Measurements from ENCODE around the gene TGFB1. TPM values are rescaled to one million over a fixed set of nuclear protein-coding genes. Genes with fewer than 3 reads are reported as not detected.

Gene TGFB1
- total RNA-seq, 1 donor from 2014 or later = 99.0 TPM

- peaks cover 71% of the 10 kb centered on the region for H3K4me1 ChIP-seq
- ATAC-seq (peak; percentile 17), DNase-seq (no peak)
- H3K4me3 ChIP-seq = peak overlapping the region; percentile 36
- no peaks in the 10 kb centered on the region for H3K9me3 ChIP-seq
- intact Hi-C loops (cut with DNase I) = no loop called here
- peak overlapping the region; percentile 80 for H3K27ac ChIP-seq
- no peaks in the 10 kb centered on the region for H3K27me3 ChIP-seq
- TF ChIP-seq CTCF (IDR thresholded peaks at IDR 0.05) = no peak
- H3K36me3 ChIP-seq = peaks cover 37% of the 10 kb centered on the region
These were observed 25.4 kb downstream of the TGFB1 start for GRCh38 chr19:41328157-41328841.

GRCh38 chr19:41327576-41328156 lies 26.1 kb downstream of the TGFB1 start:
- Histone ChIP-seq H3K27me3 (no peaks in the 10 kb centered on the region), H3K27ac (peak overlapping the region; percentile 80), H3K9me3 (no peaks in the 10 kb centered on the region), H3K36me3 (peaks cover 34% of the 10 kb centered on the region), H3K4me1 (peaks cover 77% of the 10 kb centered on the region), H3K4me3 (peak overlapping the region; percentile 36)
- peak; percentile 96 for DNase-seq
- TF ChIP-seq CTCF (IDR thresholded peaks at IDR 0.05) = no peak
- ATAC-seq = peak; percentile 85
- intact Hi-C loops (cut with DNase I) = no loop called here

- Histone ChIP-seq H3K4me3 (peak overlapping the region; percentile 36), H3K4me1 (peaks cover 82% of the 10 kb centered on the region), H3K36me3 (peaks cover 28% of the 10 kb centered on the region), H3K27ac (peak overlapping the region; percentile 80), H3K9me3 (no peaks in the 10 kb centered on the region), H3K27me3 (no peaks in the 10 kb centered on the region)
- ATAC-seq = no peak
- no peak for DNase-seq
- TF ChIP-seq CTCF (IDR thresholded peaks at IDR 0.05) = no peak
- intact Hi-C loops (cut with DNase I) = no loop called here
These were observed 26.6 kb downstream of the TGFB1 start for GRCh38 chr19:41327076-41327575.

DNA sequence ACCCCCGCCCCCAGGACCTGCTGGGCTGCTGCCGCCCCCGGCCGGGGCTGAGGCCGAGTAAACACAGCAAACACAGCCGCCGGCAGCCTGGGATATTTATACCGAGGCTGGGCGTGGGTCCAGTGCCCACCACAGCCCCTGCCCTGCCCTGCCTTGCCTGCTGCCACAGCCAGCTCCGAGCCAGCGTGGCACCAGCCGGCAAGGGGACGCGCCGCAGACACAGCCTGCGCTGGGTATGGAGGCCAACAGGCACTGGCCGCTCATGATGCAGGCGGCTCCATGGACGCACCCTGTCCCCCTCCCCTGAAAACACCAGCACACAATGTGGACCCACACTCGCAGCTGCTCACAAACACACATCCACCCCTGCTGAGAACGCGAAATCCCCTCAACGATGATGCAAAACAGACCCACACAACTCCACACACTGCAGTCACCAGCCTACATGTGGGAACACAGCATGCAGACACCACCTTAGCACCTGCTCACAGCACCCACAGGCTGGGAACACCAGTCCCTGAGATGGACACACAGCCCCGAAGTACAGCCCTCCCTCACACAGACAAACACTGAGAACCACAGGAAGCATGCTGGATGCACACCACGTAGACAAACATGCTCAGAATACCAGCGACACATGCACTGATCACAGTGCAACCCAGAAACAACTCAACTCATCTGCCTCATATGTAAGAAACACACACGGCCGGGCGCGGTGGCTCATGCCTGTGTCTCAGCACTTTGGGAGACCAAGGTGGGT lies 27.6 kb downstream of the TGFB1 start:
- Histone ChIP-seq H3K4me1 (peaks cover 88% of the 10 kb centered on the region), H3K9me3 (no peaks in the 10 kb centered on the region), H3K36me3 (peaks cover 22% of the 10 kb centered on the region), H3K27me3 (no peaks in the 10 kb centered on the region), H3K4me3 (peak overlapping the region; percentile 23), H3K27ac (peak overlapping the region; percentile 80)
- no peak for DNase-seq
- no peak for ATAC-seq
- intact Hi-C loops (cut with DNase I) = no loop called here
- TF ChIP-seq CTCF (IDR thresholded peaks at IDR 0.05) = no peak

- intact Hi-C loops (cut with DNase I) = no loop called here
- peaks cover 22% of the 10 kb centered on the region for H3K36me3 ChIP-seq
- no peaks in the 10 kb centered on the region for H3K9me3 ChIP-seq
- peaks cover 88% of the 10 kb centered on the region for H3K4me1 ChIP-seq
- DNase-seq (no peak), ATAC-seq (no peak)
- H3K4me3 ChIP-seq = peak overlapping the region; percentile 23
- H3K27me3 ChIP-seq = no peaks in the 10 kb centered on the region
- TF ChIP-seq CTCF (IDR thresholded peaks at IDR 0.05) = no peak
- H3K27ac ChIP-seq = peak overlapping the region; percentile 80
These were observed 28.1 kb downstream of the TGFB1 start for GRCh38 chr19:41325640-41325946.

Data from upper lobe of right lung (tissue), 1 donor.